Measurements from ENCODE around the gene LMNTD2. TPM values are rescaled to one million over a fixed set of nuclear protein-coding genes. Genes with fewer than 3 reads are reported as not detected.

Gene LMNTD2
- total and polyA plus RNA-seq, 2 of the 13 experiments (the other 11 are each of a cell fraction or from before 2014, with no cell fraction given): 1.1 to 3.1 TPM

DNA sequence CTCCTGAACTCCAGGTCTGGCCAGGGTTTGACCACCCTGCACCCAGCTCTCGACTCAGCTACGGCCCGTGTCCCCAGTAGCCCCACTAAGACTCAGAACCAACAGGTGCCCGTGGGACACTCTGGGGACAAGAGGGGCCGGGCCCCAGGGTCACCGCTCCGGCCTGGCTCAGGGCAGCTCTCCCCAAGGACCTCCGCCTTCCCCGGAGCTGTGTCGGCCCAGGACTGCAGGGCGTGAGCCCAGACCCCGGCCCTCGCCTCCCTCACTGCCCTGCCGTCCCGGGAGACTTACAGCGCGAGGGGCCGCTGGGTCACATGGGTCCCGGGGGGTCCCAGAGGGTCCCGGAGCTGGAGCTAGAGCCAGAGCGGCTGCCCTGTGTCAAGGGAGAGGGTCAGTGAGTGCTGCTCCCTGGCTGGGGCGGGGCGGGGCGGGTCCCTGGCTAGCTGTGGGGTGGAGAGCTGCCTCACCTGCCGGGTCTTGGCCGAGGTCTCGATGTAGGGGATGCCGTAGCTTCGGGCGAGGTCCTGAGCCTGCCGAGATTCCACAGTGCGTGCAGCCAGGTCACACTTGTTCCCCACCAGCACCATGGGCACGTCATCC lies 27.5 kb downstream of the LMNTD2 start (continued):
- TF ChIP-seq, protein P1, sequence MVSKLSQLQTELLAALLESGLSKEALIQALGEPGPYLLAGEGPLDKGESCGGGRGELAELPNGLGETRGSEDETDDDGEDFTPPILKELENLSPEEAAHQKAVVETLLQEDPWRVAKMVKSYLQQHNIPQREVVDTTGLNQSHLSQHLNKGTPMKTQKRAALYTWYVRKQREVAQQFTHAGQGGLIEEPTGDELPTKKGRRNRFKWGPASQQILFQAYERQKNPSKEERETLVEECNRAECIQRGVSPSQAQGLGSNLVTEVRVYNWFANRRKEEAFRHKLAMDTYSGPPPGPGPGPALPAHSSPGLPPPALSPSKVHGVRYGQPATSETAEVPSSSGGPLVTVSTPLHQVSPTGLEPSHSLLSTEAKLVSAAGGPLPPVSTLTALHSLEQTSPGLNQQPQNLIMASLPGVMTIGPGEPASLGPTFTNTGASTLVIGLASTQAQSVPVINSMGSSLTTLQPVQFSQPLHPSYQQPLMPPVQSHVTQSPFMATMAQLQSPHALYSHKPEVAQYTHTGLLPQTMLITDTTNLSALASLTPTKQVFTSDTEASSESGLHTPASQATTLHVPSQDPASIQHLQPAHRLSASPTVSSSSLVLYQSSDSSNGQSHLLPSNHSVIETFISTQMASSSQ (IDR thresholded peaks at IDR 0.05; ENCODE audit: low read depth): no peak
- TF ChIP-seq, protein P1 (CRISPR knock-in tag; IDR thresholded peaks at IDR 0.05; ENCODE audit: borderline replicate concordance): no peak

DNA sequence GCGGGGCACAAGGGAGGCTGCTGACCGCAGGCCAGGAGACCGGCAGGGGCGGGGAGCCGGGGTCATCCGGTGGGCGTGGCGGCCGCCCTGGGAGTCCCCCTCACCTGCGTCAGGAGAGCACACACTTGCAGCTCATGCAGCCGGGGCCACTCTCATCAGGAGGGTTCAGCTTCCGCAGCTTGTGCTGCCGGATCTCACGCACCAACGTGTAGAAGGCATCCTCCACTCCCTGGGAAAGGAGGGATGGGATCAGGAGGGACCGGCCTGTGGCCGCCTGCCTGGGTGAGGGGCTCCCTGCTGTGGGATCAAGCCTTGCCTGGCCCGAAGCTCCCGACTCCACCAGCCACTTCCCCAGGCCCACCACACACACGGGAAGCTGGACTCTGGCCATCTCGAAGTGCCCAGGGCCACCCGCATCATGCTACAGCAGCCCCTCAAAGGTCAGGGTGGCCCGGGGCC lies 28.0 kb downstream of the LMNTD2 start:
- CTCF ChIA-PET (ENCODE audit: low intra/inter-chr PET ratio, low total read pairs): no interaction called here
- H3K79me2 ChIP-seq (ENCODE audit: insufficient read depth, low read length): peaks cover 4% of the 10 kb centered on the region
- FAIRE-seq: no peak

More for the DNA sequence above, 28.0 kb downstream of the LMNTD2 start:
- POLR2A ChIA-PET: no interaction called here
- no peak overlapping the region for H2AFZ ChIP-seq (ENCODE audit: low read length)
- no peaks in the 10 kb centered on the region; the same call in 1 of the 2 replicates for H4K20me1 ChIP-seq (ENCODE audit: insufficient read depth, low read length)
- no peak overlapping the region for H3K27ac ChIP-seq (ENCODE audit: extremely low read length, insufficient read depth, low read length)
- H3K4me1 ChIP-seq (ENCODE audit: insufficient read depth, low read length): peaks cover 20% of the 10 kb centered on the region
- no peak overlapping the region for H3K4me2 ChIP-seq (ENCODE audit: low read depth, low read length)
- H3K27me3 ChIP-seq (ENCODE audit: control insufficient read depth in 1 of 2, insufficient read depth in 2 of 2, low read length in 2 of 2): no peaks in the 10 kb centered on the region
- H3K9me3 ChIP-seq (ENCODE audit: low read length): no peaks in the 10 kb centered on the region
- peaks cover 10 to 19% of the 10 kb centered on the region in 2 experiments; a peak in 4 of 5 replicates for H3K36me3 ChIP-seq (replicated peaks in 1 of 2; ENCODE audit: control insufficient read depth in 1 of 2, insufficient read depth in 2 of 2, low read length in 2 of 2)
- intact Hi-C loops (cut with micrococcal nuclease; ENCODE audit: unreplicated experiment) (no loop called here), in situ Hi-C loops (cut with HindIII; ENCODE audit: extremely low pct_ligation_motif_present, low pct_unique_long_range_greater_than_20kb) (no loop called here)
- no peak overlapping the region for H3K4me3 ChIP-seq (replicated peaks in 1 of 3; ENCODE audit: insufficient read depth in 1 of 3, low read depth in 2 of 3, low read length in 3 of 3)
- BruUV-seq (replicated peaks): no TSS peak
- no peak overlapping the region for H3K9ac ChIP-seq (ENCODE audit: insufficient read depth, low read depth, low read length)
- 97% methylated on average over 11 of the region's 23 CpGs for WGBS (ENCODE audit: low lambda C conversion rate)
- no peak for TF ChIP-seq MTA3 (CRISPR knock-in tag; IDR thresholded peaks at IDR 0.05)
- peak; percentile 43; the same call in 1 of the 2 replicates for TF ChIP-seq RBFOX2 (IDR thresholded peaks at IDR 0.05; ENCODE audit: low read depth, low read length)
- no peak for TF ChIP-seq HNRNPL (IDR thresholded peaks at IDR 0.05; ENCODE audit: low read depth, low read length)
- TF ChIP-seq, protein P2, sequence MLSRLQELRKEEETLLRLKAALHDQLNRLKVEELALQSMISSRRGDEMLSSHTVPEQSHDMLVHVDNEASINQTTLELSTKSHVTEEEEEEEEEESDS (CRISPR knock-in tag; IDR thresholded peaks at IDR 0.05; ENCODE audit: borderline replicate concordance): no peak
- peak; percentile 59 for TF ChIP-seq AGO1 (IDR thresholded peaks at IDR 0.05; ENCODE audit: low read depth, low read length, poor library complexity, severe bottlenecking)
- peak; percentile 7 for TF ChIP-seq AGO2 (optimal IDR thresholded peaks at IDR 0.05; ENCODE audit: low read depth, low read length)
- no peak for TF ChIP-seq ZNF274 (CRISPR knock-in tag; IDR thresholded peaks at IDR 0.05)
- no peak for TF ChIP-seq SOX5 (CRISPR knock-in tag; IDR thresholded peaks at IDR 0.05; ENCODE audit: borderline replicate concordance)
- ATAC-seq (no peak), DNase-seq (ENCODE audit: low spot score) (no peak)

Measured in HepG2 (cell line).